ENCODE data around the gene EXO5.
A peak's percentile ranks its signal among the peaks of the same experiment; 100 is the strongest.
"Not testable (repeated sequence)": the region's sequence is repeated elsewhere in the genome, so short reads cannot be mapped to it uniquely, and the experiment has no call there.

Gene EXO5

GRCh38 chr1:40508375-40509341 lies at the start of gene EXO5:
Gene EXO5, plus strand, starts transcription at chr1:40508767. Its CDS starts 5,778 bp downstream, at chr1:40514545.
- peak; percentile 84 for DNase-seq (ENCODE audit: low spot score)

- DNase-seq (ENCODE audit: low spot score), result peak; percentile 49
Measured at GRCh38 chr1:40462956-40463590, 45.5 kb upstream of the EXO5 start.

GRCh38 chr1:40469327-40469726 lies 39.2 kb upstream of the EXO5 start:
- DNase-seq (ENCODE audit: low spot score), result no peak

- DNase-seq (ENCODE audit: low spot score), result no peak
Measured at GRCh38 chr1:40475268-40475667, 33.3 kb upstream of the EXO5 start.

GRCh38 chr1:40476924-40477677 lies 31.5 kb upstream of the EXO5 start, which contains the start of gene ZFP69:
Gene ZFP69, plus strand, starts transcription at chr1:40477290. Its CDS starts 2,072 bp downstream, at chr1:40479362.
- peak; percentile 82 for DNase-seq (ENCODE audit: low spot score)

- DNase-seq (ENCODE audit: low spot score), result peak; percentile 56
Measured at GRCh38 chr1:40477678-40478053, 30.9 kb upstream of the EXO5 start.

GRCh38 chr1:40478276-40478675 lies 30.3 kb upstream of the EXO5 start:
- peak; percentile 60 for DNase-seq (ENCODE audit: low spot score)

GRCh38 chr1:40479156-40479555 lies 29.4 kb upstream of the EXO5 start:
- DNase-seq (ENCODE audit: low spot score), result no peak

GRCh38 chr1:40495315-40495903 lies 13.2 kb upstream of the EXO5 start:
- DNase-seq (ENCODE audit: low spot score), result peak; percentile 57

- not testable (repeated sequence) for DNase-seq (ENCODE audit: low spot score)
Measured at GRCh38 chr1:40502651-40503050, 5.9 kb upstream of the EXO5 start.

GRCh38 chr1:40507973-40508372 lies 594 bp upstream of the EXO5 start:
- DNase-seq (ENCODE audit: low spot score), result no peak

- no peak for DNase-seq (ENCODE audit: low spot score)
Measured at GRCh38 chr1:40519517-40519916, 10.9 kb downstream of the EXO5 start.

GRCh38 chr1:40530735-40531380 lies 22.3 kb downstream of the EXO5 start:
- DNase-seq (ENCODE audit: low spot score), result peak; percentile 56

GRCh38 chr1:40531381-40532061 lies 23.0 kb downstream of the EXO5 start, which contains the start of gene ZNF684:
Gene ZNF684, plus strand, starts transcription at chr1:40531637. Its CDS starts 1,530 bp downstream, at chr1:40533167.
- DNase-seq (ENCODE audit: low spot score), result peak; percentile 99

- no peak for DNase-seq (ENCODE audit: low spot score)
Measured at GRCh38 chr1:40532062-40532389, 23.5 kb downstream of the EXO5 start.

- DNase-seq (ENCODE audit: low spot score), result peak; percentile 85
Measured at GRCh38 chr1:40532844-40533424, 24.4 kb downstream of the EXO5 start.

GRCh38 chr1:40534589-40534988 lies 26.0 kb downstream of the EXO5 start:
- DNase-seq (ENCODE audit: low spot score), result no peak

- DNase-seq (ENCODE audit: low spot score), result no peak
Measured at GRCh38 chr1:40535732-40536131, 27.2 kb downstream of the EXO5 start.

- DNase-seq (ENCODE audit: low spot score), result no peak
Measured at GRCh38 chr1:40539338-40539737, 30.8 kb downstream of the EXO5 start.

- DNase-seq (ENCODE audit: low spot score), result no peak
Measured at GRCh38 chr1:40546957-40547356, 38.4 kb downstream of the EXO5 start.
